IPS-NIHi7 (cell line): ENCODE measurements around the gene MLH3.
"Not testable (repeated sequence)": the region's sequence is repeated elsewhere in the genome, so short reads cannot be mapped to it uniquely, and the experiment has no call there.

ENCODE experiments used
- DNase-seq: peaks from one replicate; pipeline ENCODE4 v3.0.0; 2012; ENCODE audit warnings: mixed read lengths; ENCODE audit errors: extremely low spot score

Gene MLH3

GRCh38 chr14:75050852-75051555 lies at the start of gene MLH3:
MLH3 (minus strand) TSS chr14:75051467; CDS start chr14:75049655, 1,812 bp downstream.
- DNase-seq = peak; percentile 97

GRCh38 chr14:75098682-75099081 lies 47.4 kb upstream of the MLH3 start:
- DNase-seq = no peak

- no peak for DNase-seq
Measured at GRCh38 chr14:75098212-75098611, 46.9 kb upstream of the MLH3 start.

- no peak for DNase-seq
Measured at GRCh38 chr14:75096959-75097358, 45.7 kb upstream of the MLH3 start.

- DNase-seq = no peak
Measured at GRCh38 chr14:75095690-75096089, 44.4 kb upstream of the MLH3 start.

GRCh38 chr14:75094896-75095295 lies 43.6 kb upstream of the MLH3 start:
- DNase-seq = no peak

GRCh38 chr14:75092698-75093097 lies 41.4 kb upstream of the MLH3 start:
- DNase-seq = peak; percentile 35

GRCh38 chr14:75091251-75091650 lies 40.0 kb upstream of the MLH3 start:
- no peak for DNase-seq

- no peak for DNase-seq
Measured at GRCh38 chr14:75090353-75090752, 39.1 kb upstream of the MLH3 start.

GRCh38 chr14:75088566-75089373 lies 37.5 kb upstream of the MLH3 start:
- peak; percentile 70 for DNase-seq

- DNase-seq = no peak
Measured at GRCh38 chr14:75088153-75088552, 36.9 kb upstream of the MLH3 start.

- DNase-seq = no peak
Measured at GRCh38 chr14:75084513-75084912, 33.2 kb upstream of the MLH3 start.

- no peak for DNase-seq
Measured at GRCh38 chr14:75083271-75083670, 32.0 kb upstream of the MLH3 start.

- no peak for DNase-seq
Measured at GRCh38 chr14:75081660-75082229, 30.5 kb upstream of the MLH3 start.

GRCh38 chr14:75079521-75079920 lies 28.3 kb upstream of the MLH3 start:
- no peak for DNase-seq

GRCh38 chr14:75077794-75078193 lies 26.5 kb upstream of the MLH3 start:
- no peak for DNase-seq

- DNase-seq = no peak
Measured at GRCh38 chr14:75070383-75070782, 19.1 kb upstream of the MLH3 start.

- peak; percentile 61 for DNase-seq
Measured at GRCh38 chr14:75069811-75070145, 18.5 kb upstream of the MLH3 start.

- DNase-seq = peak; percentile 95
Measured at GRCh38 chr14:75069121-75069810, 18.0 kb upstream of the MLH3 start, which contains the start of gene ZC2HC1C. ZC2HC1C (plus strand) TSS chr14:75069641; CDS start chr14:75070574, 933 bp downstream.

- no peak for DNase-seq
Measured at GRCh38 chr14:75068294-75069120, 17.2 kb upstream of the MLH3 start.

- not testable (repeated sequence) for DNase-seq
Measured at GRCh38 chr14:75067765-75068164, 16.5 kb upstream of the MLH3 start.
